OCI-LY1 (cell line): ENCODE results near the gene INS.

Source experiments
- H2AFZ ChIP-seq: fragments of 200-600 bp; sonication (generic), shearing (Covaris generic); 2 replicates; pipeline ENCODE4 v1.6.0; 2014; ENCODE audit warnings: antibody characterized with exemption, mild to moderate bottlenecking, low read length
- H3F3A ChIP-seq: fragments of 200-600 bp; sonication (generic), shearing (Covaris generic); 2 replicates; pipeline ENCODE4 v1.6.0; 2014; ENCODE audit warnings: mild to moderate bottlenecking, antibody characterized with exemption, low read length, moderate library complexity; ENCODE audit not compliant: insufficient read depth
- H3K27ac ChIP-seq: fragments of 200-600 bp; sonication (generic); 2 replicates; pipeline ENCODE4 v1.5.1; 2014; ENCODE audit warnings: low read length, mixed run types, mild to moderate bottlenecking, low read depth; ENCODE audit not compliant: poor library complexity, severe bottlenecking
- H3K27me3 ChIP-seq: fragments of 200-600 bp; sonication (generic); 2 replicates; pipeline ENCODE4 v1.6.0; 2014; ENCODE audit warnings: antibody characterized with exemption, mild to moderate bottlenecking, low read length, moderate library complexity; ENCODE audit not compliant: insufficient read depth
- H3K36me3 ChIP-seq: fragments of 200-600 bp; sonication (generic); 2 replicates; pipeline ENCODE4 v1.6.1; 2014; ENCODE audit warnings: mild to moderate bottlenecking, antibody characterized with exemption, low read length, moderate library complexity, mixed read lengths; ENCODE audit not compliant: insufficient read depth
- H3K4me1 ChIP-seq: fragments of 200-600 bp; sonication (generic); 2 replicates; pipeline ENCODE4 v1.5.1; 2014; ENCODE audit warnings: mild to moderate bottlenecking, low read length, moderate library complexity; ENCODE audit not compliant: insufficient read depth, severe bottlenecking
- H3K4me2 ChIP-seq: fragments of 200-600 bp; sonication (generic), shearing (Covaris generic); 2 replicates; pipeline ENCODE4 v1.6.1; 2014; ENCODE audit warnings: low read length
- H3K4me3 ChIP-seq: fragments of 200-600 bp; sonication (generic); 2 replicates; pipeline ENCODE4 v1.5.1; 2014; ENCODE audit warnings: low read length, low read depth, mild to moderate bottlenecking, mixed read lengths; ENCODE audit not compliant: poor library complexity, severe bottlenecking
- H3K79me2 ChIP-seq: fragments of 200-600 bp; shearing (Covaris generic); 2 replicates; pipeline ENCODE4 v1.6.1; 2016; ENCODE audit warnings: mixed run types, low read length, mixed read lengths; ENCODE audit not compliant: insufficient read depth
- H3K9ac ChIP-seq: fragments of 200-600 bp; sonication (generic), shearing (Covaris generic); 2 replicates; pipeline ENCODE4 v1.6.1; 2014; ENCODE audit warnings: mild to moderate bottlenecking, low read length, mixed read lengths
- H3K9me2 ChIP-seq: fragments of 200-600 bp; sonication (generic), shearing (Covaris generic); 2 replicates; pipeline ENCODE4 v1.6.1; 2014; ENCODE audit warnings: low read depth, mild to moderate bottlenecking, low read length, mixed read lengths
- H3K9me3 ChIP-seq: fragments of 200-600 bp; shearing (Covaris generic); 2 replicates; pipeline ENCODE4 v1.6.1; 2014; ENCODE audit warnings: low read length, mixed read lengths
- H4K20me1 ChIP-seq: fragments of 200-600 bp; sonication (generic), shearing (Covaris generic); 2 replicates; pipeline ENCODE4 v1.6.0; 2016; ENCODE audit warnings: mild to moderate bottlenecking, low read length; ENCODE audit not compliant: insufficient read depth
- CTCF ChIP-seq: fragments of 200-600 bp; sonication (generic), shearing (Covaris generic); IDR thresholded peaks from 2 replicates; pipeline ENCODE4 v1.5.1; 2017; ENCODE audit warnings: mild to moderate bottlenecking, antibody characterized with exemption, low read length, moderate library complexity, mixed read lengths
- EZH2 ChIP-seq: fragments of 200-600 bp; sonication (generic), shearing (Covaris generic); IDR thresholded peaks from 2 replicates; pipeline ENCODE4 v1.8.0; 2017; ENCODE audit warnings: borderline replicate concordance, mixed run types, mild to moderate bottlenecking, antibody characterized with exemption, low read length, moderate library complexity, mixed read lengths

INS gene

GRCh38 chr11:2164861-2165555 lies 4.0 kb upstream of the INS start:
- H3K4me1 ChIP-seq = no peaks in the 10 kb centered on the region
- H3K4me3 ChIP-seq = no peak overlapping the region
- no peaks in the 10 kb centered on the region for H3K79me2 ChIP-seq
- no peak overlapping the region for H3K4me2 ChIP-seq
- no peak overlapping the region for H3K9ac ChIP-seq
- H3F3A ChIP-seq = no peaks in the 10 kb centered on the region
- no peaks in the 10 kb centered on the region for H4K20me1 ChIP-seq
- no peaks in the 10 kb centered on the region for H3K9me2 ChIP-seq
- no peaks in the 10 kb centered on the region for H3K27me3 ChIP-seq
- H2AFZ ChIP-seq = no peak overlapping the region
- TF ChIP-seq EZH2 (no peak), CTCF (no peak)
- H3K36me3 ChIP-seq = no peaks in the 10 kb centered on the region
- H3K27ac ChIP-seq = no peak overlapping the region
- H3K9me3 ChIP-seq = no peaks in the 10 kb centered on the region

- H4K20me1 ChIP-seq = no peaks in the 10 kb centered on the region
- no peak overlapping the region for H3K4me2 ChIP-seq
- no peaks in the 10 kb centered on the region for H3K79me2 ChIP-seq
- H2AFZ ChIP-seq = no peak overlapping the region
- no peaks in the 10 kb centered on the region for H3K9me3 ChIP-seq
- H3K4me3 ChIP-seq = no peak overlapping the region
- no peaks in the 10 kb centered on the region for H3F3A ChIP-seq
- no peak overlapping the region for H3K27ac ChIP-seq
- H3K4me1 ChIP-seq = no peaks in the 10 kb centered on the region
- H3K27me3 ChIP-seq = no peaks in the 10 kb centered on the region
- no peaks in the 10 kb centered on the region for H3K9me2 ChIP-seq
- H3K9ac ChIP-seq = no peak overlapping the region
- no peaks in the 10 kb centered on the region for H3K36me3 ChIP-seq
- no peak for TF ChIP-seq EZH2
- no peak for TF ChIP-seq CTCF
Measured at GRCh38 chr11:2164081-2164480, 3.1 kb upstream of the INS start.

GRCh38 chr11:2163428-2163978 lies 2.5 kb upstream of the INS start:
- Histone ChIP-seq H3K4me2 (no peak overlapping the region), H3K4me1 (no peaks in the 10 kb centered on the region), H3K27me3 (no peaks in the 10 kb centered on the region), H3K4me3 (no peak overlapping the region), H3F3A (no peaks in the 10 kb centered on the region), H3K27ac (no peak overlapping the region), H3K9me3 (no peaks in the 10 kb centered on the region), H3K36me3 (no peaks in the 10 kb centered on the region), H3K9ac (no peak overlapping the region), H4K20me1 (no peaks in the 10 kb centered on the region), H2AFZ (no peak overlapping the region), H3K79me2 (no peaks in the 10 kb centered on the region), H3K9me2 (no peaks in the 10 kb centered on the region)
- TF ChIP-seq CTCF = no peak
- TF ChIP-seq EZH2 = no peak
